MM.1S (cell line): ENCODE results near the gene IQGAP2.

ENCODE experiments used
- CTCF ChIP-seq: fragments of 300-600 bp; sonication (generic); IDR thresholded peaks from 2 replicates; pipeline ENCODE4 v1.5.1; 2016; ENCODE audit warnings: antibody characterized with exemption, low read length, mixed read lengths
- EZH2 ChIP-seq: fragments of 300-600 bp; sonication (generic); optimal IDR thresholded peaks from 2 replicates; pipeline ENCODE3; 2017; ENCODE audit warnings: low read depth, mild to moderate bottlenecking, antibody characterized with exemption, low read length, mixed read lengths

- no peak for TF ChIP-seq CTCF
- TF ChIP-seq EZH2: no peak
These were observed 223.7 kb downstream of the IQGAP2 start for GRCh38 chr5:76626738-76627137.
